Fibroblast of skin of right biceps (primary cell): ENCODE data around the gene ESRRG.

Source experiments
- DNase-seq: peaks from one replicate; pipeline ENCODE4 v3.0.0-alpha.2; 2013

The ESRRG gene

GRCh38 chr1:216626394-216627067 is 96.7 kb downstream of the ESRRG start:
- no peak for DNase-seq

- no peak for DNase-seq
These were observed 101.7 kb downstream of the ESRRG start for GRCh38 chr1:216621536-216621935.

- DNase-seq: no peak
These were observed 106.0 kb downstream of the ESRRG start for GRCh38 chr1:216617081-216617875.

GRCh38 chr1:216616425-216616824 is 106.8 kb downstream of the ESRRG start:
- no peak for DNase-seq

- DNase-seq: no peak
These were observed 109.0 kb downstream of the ESRRG start for GRCh38 chr1:216614011-216614934.

GRCh38 chr1:216612291-216612690 is 110.9 kb downstream of the ESRRG start:
- DNase-seq: no peak

- DNase-seq: no peak
These were observed 116.0 kb downstream of the ESRRG start for GRCh38 chr1:216607067-216607697.

GRCh38 chr1:216606047-216606637 is 117.1 kb downstream of the ESRRG start:
- no peak for DNase-seq

- DNase-seq: peak; percentile 1
These were observed 118.5 kb downstream of the ESRRG start for GRCh38 chr1:216604771-216605170.

GRCh38 chr1:216600730-216601609 is 122.3 kb downstream of the ESRRG start:
- DNase-seq: peak; percentile 80

GRCh38 chr1:216599851-216600250 is 123.4 kb downstream of the ESRRG start:
- DNase-seq: no peak

- no peak for DNase-seq
These were observed 124.8 kb downstream of the ESRRG start for GRCh38 chr1:216598448-216598847.

GRCh38 chr1:216596281-216596862 is 126.9 kb downstream of the ESRRG start:
- DNase-seq: no peak

GRCh38 chr1:216587715-216588114 is 135.5 kb downstream of the ESRRG start:
- no peak for DNase-seq

- DNase-seq: no peak
These were observed 141.1 kb downstream of the ESRRG start for GRCh38 chr1:216582151-216582550.

- DNase-seq: no peak
These were observed 142.6 kb downstream of the ESRRG start for GRCh38 chr1:216580538-216581057.

- DNase-seq: no peak
These were observed 146.8 kb downstream of the ESRRG start for GRCh38 chr1:216576234-216576937.

- peak; percentile 27 for DNase-seq
These were observed 156.5 kb downstream of the ESRRG start for GRCh38 chr1:216566641-216567205.

GRCh38 chr1:216563087-216563486 is 160.1 kb downstream of the ESRRG start:
- DNase-seq: no peak

GRCh38 chr1:216562383-216562782 is 160.8 kb downstream of the ESRRG start:
- no peak for DNase-seq
